ENCODE results near the gene NAB2.

DNA sequence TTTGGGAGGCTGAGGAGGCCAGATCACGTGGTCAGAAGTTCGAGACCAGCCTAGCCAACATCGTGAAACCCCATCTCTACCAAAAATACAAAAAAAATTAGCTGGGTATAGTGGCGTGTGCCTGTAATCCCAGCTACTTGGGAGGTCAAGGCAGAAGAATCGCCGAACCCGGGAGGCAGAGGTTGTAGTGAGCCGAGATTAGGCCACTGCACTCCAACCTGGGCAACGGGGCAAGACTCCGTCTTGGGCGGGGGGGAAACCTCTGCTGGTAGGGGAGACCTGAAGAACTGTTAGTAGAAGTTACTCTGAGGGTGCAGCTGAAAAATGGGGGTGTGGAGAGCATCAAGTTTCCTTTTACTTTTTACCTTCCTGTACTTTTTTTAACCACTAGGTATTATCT lies 37.1 kb downstream of the NAB2 start:
- TF ChIP-seq SIN3A (IDR thresholded peaks at IDR 0.05; ENCODE audit: borderline replicate concordance, insufficient read depth, low read length) (no peak), POLR2AphosphoS5 (IDR thresholded peaks at IDR 0.05; ENCODE audit: low read depth, low read length) (no peak)
